WI38 (cell line): ENCODE results near the gene PLEKHG1.

Experiments used
- H3K4me3 ChIP-seq: 2 replicates; pipeline ENCODE4 v1.5.1; 2011; ENCODE audit warnings: low read depth, mild to moderate bottlenecking, control low read depth, low read length
- TF ChIP-seq, protein P1 (sequence below): IDR thresholded peaks from 2 replicates; pipeline ENCODE4 v1.5.1; 2012; ENCODE audit warnings: low read depth, mild to moderate bottlenecking, control low read depth, low read length

The PLEKHG1 gene

GRCh38 chr6:150600010-150600300, 270 bp downstream of the PLEKHG1 start:
- peak overlapping the region; percentile 42 for H3K4me3 ChIP-seq
- TF ChIP-seq, protein P1, sequence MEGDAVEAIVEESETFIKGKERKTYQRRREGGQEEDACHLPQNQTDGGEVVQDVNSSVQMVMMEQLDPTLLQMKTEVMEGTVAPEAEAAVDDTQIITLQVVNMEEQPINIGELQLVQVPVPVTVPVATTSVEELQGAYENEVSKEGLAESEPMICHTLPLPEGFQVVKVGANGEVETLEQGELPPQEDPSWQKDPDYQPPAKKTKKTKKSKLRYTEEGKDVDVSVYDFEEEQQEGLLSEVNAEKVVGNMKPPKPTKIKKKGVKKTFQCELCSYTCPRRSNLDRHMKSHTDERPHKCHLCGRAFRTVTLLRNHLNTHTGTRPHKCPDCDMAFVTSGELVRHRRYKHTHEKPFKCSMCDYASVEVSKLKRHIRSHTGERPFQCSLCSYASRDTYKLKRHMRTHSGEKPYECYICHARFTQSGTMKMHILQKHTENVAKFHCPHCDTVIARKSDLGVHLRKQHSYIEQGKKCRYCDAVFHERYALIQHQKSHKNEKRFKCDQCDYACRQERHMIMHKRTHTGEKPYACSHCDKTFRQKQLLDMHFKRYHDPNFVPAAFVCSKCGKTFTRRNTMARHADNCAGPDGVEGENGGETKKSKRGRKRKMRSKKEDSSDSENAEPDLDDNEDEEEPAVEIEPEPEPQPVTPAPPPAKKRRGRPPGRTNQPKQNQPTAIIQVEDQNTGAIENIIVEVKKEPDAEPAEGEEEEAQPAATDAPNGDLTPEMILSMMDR: no peak

GRCh38 chr6:150600301-150601017, 774 bp downstream of the PLEKHG1 start:
- TF ChIP-seq, protein P1: no peak
- H3K4me3 ChIP-seq: peak overlapping the region; percentile 42

DNA sequence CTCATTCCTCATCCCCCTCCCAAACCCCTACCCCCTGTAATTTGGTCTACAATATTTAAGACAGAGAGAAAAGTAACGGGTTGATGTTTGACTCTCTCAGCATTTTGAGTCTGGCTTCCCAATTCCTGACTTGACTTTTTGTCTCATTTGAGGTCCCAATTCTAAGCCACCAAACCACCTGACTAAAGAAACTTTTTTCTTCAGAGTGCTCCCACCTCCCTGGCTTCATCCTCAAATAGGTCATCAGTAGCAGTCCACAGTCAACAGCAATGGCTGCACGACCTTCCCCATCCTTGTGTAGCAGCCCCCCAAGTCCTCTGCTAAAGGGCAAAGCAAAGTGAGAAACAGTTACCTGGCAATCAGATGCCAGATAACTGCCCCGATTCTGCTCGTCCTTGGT, 1.8 kb downstream of the PLEKHG1 start:
- TF ChIP-seq, protein P1: no peak

GRCh38 chr6:150603176-150603575, 3.5 kb downstream of the PLEKHG1 start:
- TF ChIP-seq, protein P1: no peak
- H3K4me3 ChIP-seq: no peak overlapping the region

More for the DNA sequence above, 1.8 kb downstream of the PLEKHG1 start:
- no peak overlapping the region for H3K4me3 ChIP-seq

GRCh38 chr6:150604467-150604866, 4.8 kb downstream of the PLEKHG1 start:
- TF ChIP-seq, protein P1: no peak
- no peak overlapping the region for H3K4me3 ChIP-seq

DNA sequence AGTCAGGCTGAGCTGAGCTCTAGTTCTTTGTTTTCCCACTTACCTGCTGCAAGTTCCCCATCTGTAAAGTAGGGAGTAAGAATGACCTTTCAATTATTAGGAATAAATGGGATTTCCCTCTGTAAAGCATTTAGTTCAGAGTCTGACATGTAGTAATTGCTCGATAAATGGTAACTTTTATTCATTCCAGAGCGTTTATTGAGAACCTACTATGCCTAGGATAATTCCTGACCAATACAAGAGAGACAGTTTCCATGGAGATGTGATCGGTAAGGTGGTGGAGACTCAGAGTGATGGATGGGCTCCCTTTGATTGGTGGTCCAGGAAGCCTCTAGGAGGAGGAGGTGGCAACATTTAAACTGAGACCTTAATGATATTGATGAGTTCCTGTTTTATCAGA, 5.6 kb downstream of the PLEKHG1 start:
- no peak overlapping the region for H3K4me3 ChIP-seq
- TF ChIP-seq, protein P1: no peak

GRCh38 chr6:150606168-150606591, 6.5 kb downstream of the PLEKHG1 start:
- H3K4me3 ChIP-seq: no peak overlapping the region

More at GRCh38 chr6:150606168-150606591, 6.5 kb downstream of the PLEKHG1 start:
- TF ChIP-seq, protein P1: no peak
